ENCODE results near the gene SHISA8.

GRCh38 chr22:41909310-41910049 lies 5.4 kb downstream of the SHISA8 start:
- TF ChIP-seq CTCF (IDR thresholded peaks at IDR 0.05): no peak
- TF ChIP-seq POLR2A (IDR thresholded peaks at IDR 0.05): no peak
